ENCODE results near the gene CCSER1. TPM values are rescaled to one million over a fixed set of nuclear protein-coding genes. Genes with fewer than 3 reads are reported as not detected.

CCSER1 gene
- polyA plus RNA-seq, 3 donors, result 0.09 to 0.75 (median 0.13) TPM

GRCh38 chr4:90162566-90162965 lies 35.4 kb downstream of the CCSER1 start:
- H3K9ac ChIP-seq (ENCODE audit: insufficient read depth, low read length, poor library complexity, severe bottlenecking), result no peak overlapping the region
- H3K4me3 ChIP-seq (replicated peaks in 1 of 3; ENCODE audit: low read depth in 2 of 3, low read length in 3 of 3), result no peak overlapping the region
- DNase-seq, result no peak
- H3K4me2 ChIP-seq (replicated peaks; ENCODE audit: extremely low read depth, low read length, poor library complexity, severe bottlenecking), result no peak overlapping the region
- Mint-ChIP-seq H3K9me3 (peaks cover 4 to 12% (median 8%) of the 10 kb centered on the region in 7 donors), H3K36me3 (no peaks in the 10 kb centered on the region), H3K4me3 (no peak overlapping the region), H3K27me3 (ENCODE audit: low read depth in 3 of 3) (no peaks in the 10 kb centered on the region), H3K4me1 (peaks cover 2% of the 10 kb centered on the region), H3K27ac (no peak overlapping the region)
- WGBS (ENCODE audit: insufficient coverage), result no CpG with 5 or more reads among the region's 1 CpG
- no peaks in the 10 kb centered on the region for H3K4me1 ChIP-seq (ENCODE audit: control insufficient read depth in 1 of 2, insufficient read depth in 2 of 2, low read length in 2 of 2)
- no peaks in the 10 kb centered on the region for H4K20me1 ChIP-seq (ENCODE audit: insufficient read depth, low read length)
- H3K79me2 ChIP-seq (ENCODE audit: insufficient read depth, low read length), result no peaks in the 10 kb centered on the region
- H2AFZ ChIP-seq (ENCODE audit: insufficient read depth, low read depth, low read length, poor library complexity, severe bottlenecking), result no peak overlapping the region
- H3K27ac ChIP-seq (ENCODE audit: low read depth in 1 of 2, low read length in 2 of 2), result no peak overlapping the region
- no peaks in the 10 kb centered on the region for H3K36me3 ChIP-seq (replicated peaks in 1 of 2; ENCODE audit: control insufficient read depth in 1 of 2, insufficient read depth in 2 of 2, low read length in 2 of 2)
- intact Hi-C loops (cut with micrococcal nuclease), result no loop called here
- TF ChIP-seq CTCF (IDR thresholded peaks at IDR 0.05), result no peak
- no peaks in the 10 kb centered on the region for H3K27me3 ChIP-seq (ENCODE audit: control insufficient read depth in 2 of 2, insufficient read depth in 2 of 2, low read length in 2 of 2)
- H3K9me3 ChIP-seq (replicated peaks in 1 of 2; ENCODE audit: control insufficient read depth in 1 of 2, insufficient read depth in 1 of 2, low read length in 2 of 2), result peaks cover 0 to 4% of the 10 kb centered on the region in 2 donors

- intact Hi-C loops (cut with micrococcal nuclease), result no loop called here
- H3K27ac Mint-ChIP-seq, result no peak overlapping the region
Measured at GRCh38 chr4:90163872-90164271, 36.7 kb downstream of the CCSER1 start.

More at GRCh38 chr4:90163872-90164271, 36.7 kb downstream of the CCSER1 start:
- H3K36me3 ChIP-seq (replicated peaks in 1 of 2; ENCODE audit: control insufficient read depth in 1 of 2, insufficient read depth in 2 of 2, low read length in 2 of 2), result no peaks in the 10 kb centered on the region
- H3K9me3 ChIP-seq (replicated peaks in 1 of 2; ENCODE audit: control insufficient read depth in 1 of 2, insufficient read depth in 1 of 2, low read length in 2 of 2), result no peaks in the 10 kb centered on the region
- DNase-seq, result no peak
- H3K4me1 Mint-ChIP-seq, result peaks cover 2% of the 10 kb centered on the region
- H3K79me2 ChIP-seq (ENCODE audit: insufficient read depth, low read length), result no peaks in the 10 kb centered on the region
- no peaks in the 10 kb centered on the region for H4K20me1 ChIP-seq (ENCODE audit: insufficient read depth, low read length)
- no peak overlapping the region for H3K9ac ChIP-seq (ENCODE audit: insufficient read depth, low read length, poor library complexity, severe bottlenecking)
- H3K4me1 ChIP-seq (ENCODE audit: control insufficient read depth in 1 of 2, insufficient read depth in 2 of 2, low read length in 2 of 2), result no peaks in the 10 kb centered on the region
- H2AFZ ChIP-seq (ENCODE audit: insufficient read depth, low read depth, low read length, poor library complexity, severe bottlenecking), result no peak overlapping the region
- no peaks in the 10 kb centered on the region for H3K36me3 Mint-ChIP-seq
- WGBS (ENCODE audit: insufficient coverage), result no CpG with 5 or more reads among the region's 1 CpG
- H3K4me3 Mint-ChIP-seq, result no peak overlapping the region
- TF ChIP-seq CTCF (IDR thresholded peaks at IDR 0.05), result no peak
- H3K4me3 ChIP-seq (replicated peaks in 1 of 3; ENCODE audit: low read depth in 2 of 3, low read length in 3 of 3), result no peak overlapping the region
- no peaks in the 10 kb centered on the region for H3K27me3 ChIP-seq (ENCODE audit: control insufficient read depth in 2 of 2, insufficient read depth in 2 of 2, low read length in 2 of 2)
- no peak overlapping the region for H3K4me2 ChIP-seq (replicated peaks; ENCODE audit: extremely low read depth, low read length, poor library complexity, severe bottlenecking)
- no peak overlapping the region for H3K27ac ChIP-seq (ENCODE audit: low read depth in 1 of 2, low read length in 2 of 2)
- no peaks in the 10 kb centered on the region for H3K27me3 Mint-ChIP-seq (ENCODE audit: low read depth in 3 of 3)
- H3K9me3 Mint-ChIP-seq, result peaks cover 0 to 4% (median under 1%) of the 10 kb centered on the region in 7 donors

Data from CD14-positive monocyte (primary cell).